SK-N-MC (cell line): Measurements from ENCODE around the gene DAZAP1.

Experiments
- EZH2 ChIP-seq: fragments of 200-600 bp; sonication (generic); IDR thresholded peaks from one replicate; pipeline ENCODE4 v1.6.1; 2017; ENCODE audit warnings: antibody characterized with exemption
- POLR2AphosphoS5 ChIP-seq: IDR thresholded peaks from 2 replicates; pipeline ENCODE4 v1.6.1; 2012; ENCODE audit warnings: mild to moderate bottlenecking, low read depth, low read length, borderline replicate concordance

- TF ChIP-seq EZH2 (no peak), POLR2AphosphoS5 (no peak)
These were observed 48.9 kb downstream of the DAZAP1 start for GRCh38 chr19:1456121-1456900.
